Mononuclear cell (primary cell): ENCODE measurements around the gene KIR3DL2. TPM values are rescaled to one million over a fixed set of nuclear protein-coding genes. Genes with fewer than 3 reads are reported as not detected.
"Not testable (repeated sequence)": the region's sequence is repeated elsewhere in the genome, so short reads cannot be mapped to it uniquely, and the experiment has no call there.

Source experiments
- H3K27me3 ChIP-seq: 2 replicates; pipeline ENCODE4 v1.6.0; 2011; ENCODE audit warnings: low read length, control low read depth; ENCODE audit not compliant: insufficient read depth
- H3K4me1 ChIP-seq: 2 replicates; pipeline ENCODE4 v1.5.1; 2011; ENCODE audit warnings: mild to moderate bottlenecking, low read length, control low read depth; ENCODE audit not compliant: insufficient read depth
- H3K4me3 ChIP-seq: 2 replicates; pipeline ENCODE4 v1.5.1; 2011; ENCODE audit warnings: mild to moderate bottlenecking, low read length, moderate library complexity
- H3K9me3 ChIP-seq: 2 replicates; pipeline ENCODE4 v1.5.1; 2011; ENCODE audit warnings: low read depth, mild to moderate bottlenecking, control low read depth, low read length
- total RNA-seq: library from RNA; depleted of rRNA; stranded (reverse); fragments of >200 nt; gene quantifications from one replicate; pipeline ENCODE4 v1.2.3, GENCODE V29; 2012

The KIR3DL2 gene
- total RNA-seq, result 0.84 TPM

- not testable (repeated sequence) for H3K9me3 ChIP-seq, H3K4me3 ChIP-seq, H3K27me3 ChIP-seq, H3K4me1 ChIP-seq
Measured at GRCh38 chr19:54850061-54850640, at the start of gene KIR3DL2. TSS of gene KIR3DL2 (plus strand) at chr19:54850443. CDS start at chr19:54850476, 33 bp downstream.

- H3K27me3 ChIP-seq, result no peaks in the 10 kb centered on the region
- no peak within 1 kb of the TSS for H3K4me3 ChIP-seq
- no peaks in the 10 kb centered on the region for H3K9me3 ChIP-seq
- no peaks in the 10 kb centered on the region for H3K4me1 ChIP-seq
Measured at GRCh38 chr19:54803410-54803809, 46.8 kb upstream of the KIR3DL2 start, which contains the start of gene KIR2DL4. TSS of gene KIR2DL4 (plus strand) at chr19:54803610. CDS start at chr19:54803652, 42 bp downstream.

- no peaks in the 10 kb centered on the region for H3K9me3 ChIP-seq
- H3K4me1 ChIP-seq, result no peaks in the 10 kb centered on the region
- peaks cover 2% of the 10 kb centered on the region for H3K27me3 ChIP-seq
- no peak overlapping the region for H3K4me3 ChIP-seq
Measured at GRCh38 chr19:54804101-54804500, 46.1 kb upstream of the KIR3DL2 start.

- H3K4me1 ChIP-seq, result no peaks in the 10 kb centered on the region
- no peaks in the 10 kb centered on the region for H3K9me3 ChIP-seq
- H3K4me3 ChIP-seq, result no peak overlapping the region
- peaks cover 2% of the 10 kb centered on the region for H3K27me3 ChIP-seq
Measured at GRCh38 chr19:54804571-54804970, 45.7 kb upstream of the KIR3DL2 start.

- no peak overlapping the region for H3K4me3 ChIP-seq
- no peaks in the 10 kb centered on the region for H3K4me1 ChIP-seq
- H3K9me3 ChIP-seq, result no peaks in the 10 kb centered on the region
Measured at GRCh38 chr19:54805665-54806515, 44.4 kb upstream of the KIR3DL2 start.

GRCh38 chr19:54806516-54806838 is 43.8 kb upstream of the KIR3DL2 start:
- Histone ChIP-seq H3K9me3 (no peaks in the 10 kb centered on the region), H3K4me1 (no peaks in the 10 kb centered on the region), H3K4me3 (no peak overlapping the region), H3K27me3 (peaks cover 2% of the 10 kb centered on the region)

More at GRCh38 chr19:54805665-54806515, 44.4 kb upstream of the KIR3DL2 start:
- peaks cover 2% of the 10 kb centered on the region for H3K27me3 ChIP-seq

GRCh38 chr19:54814571-54814970 is 35.7 kb upstream of the KIR3DL2 start:
- not testable (repeated sequence) for H3K9me3 ChIP-seq, H3K4me1 ChIP-seq, H3K27me3 ChIP-seq, H3K4me3 ChIP-seq

GRCh38 chr19:54816251-54816650 is 34.0 kb upstream of the KIR3DL2 start, which contains the start of gene KIR3DL1:
TSS of gene KIR3DL1 (plus strand) at chr19:54816468.
- not testable (repeated sequence) for H3K4me3 ChIP-seq, H3K9me3 ChIP-seq, H3K4me1 ChIP-seq, H3K27me3 ChIP-seq

- Histone ChIP-seq H3K4me1 (no peaks in the 10 kb centered on the region), H3K4me3 (no peak overlapping the region), H3K9me3 (no peaks in the 10 kb centered on the region), H3K27me3 (no peaks in the 10 kb centered on the region)
Measured at GRCh38 chr19:54817670-54818536, 32.3 kb upstream of the KIR3DL2 start.

- H3K4me1 ChIP-seq, result peaks cover 16% of the 10 kb centered on the region
- H3K9me3 ChIP-seq, H3K27me3 ChIP-seq, H3K4me3 ChIP-seq: not testable (repeated sequence)
Measured at GRCh38 chr19:54824416-54824815, 25.8 kb upstream of the KIR3DL2 start.

- peaks cover 16% of the 10 kb centered on the region for H3K4me1 ChIP-seq
- H3K4me3 ChIP-seq, result not testable (repeated sequence)
Measured at GRCh38 chr19:54825326-54825725, 24.9 kb upstream of the KIR3DL2 start.

GRCh38 chr19:54828064-54828463 is 22.2 kb upstream of the KIR3DL2 start:
- not testable (repeated sequence) for H3K9me3 ChIP-seq, H3K27me3 ChIP-seq, H3K4me3 ChIP-seq

More at GRCh38 chr19:54825326-54825725, 24.9 kb upstream of the KIR3DL2 start:
- H3K27me3 ChIP-seq, H3K9me3 ChIP-seq: not testable (repeated sequence)

GRCh38 chr19:54832496-54832895 is 17.7 kb upstream of the KIR3DL2 start, which contains the start of gene KIR2DS4:
TSS of gene KIR2DS4 (plus strand) at chr19:54832676.
- not testable (repeated sequence) for H3K9me3 ChIP-seq, H3K27me3 ChIP-seq, H3K4me3 ChIP-seq, H3K4me1 ChIP-seq

More at GRCh38 chr19:54828064-54828463, 22.2 kb upstream of the KIR3DL2 start:
- H3K4me1 ChIP-seq, result peaks cover 16% of the 10 kb centered on the region

- H3K4me1 ChIP-seq, H3K9me3 ChIP-seq, H3K4me3 ChIP-seq, H3K27me3 ChIP-seq: not testable (repeated sequence)
Measured at GRCh38 chr19:54835126-54835525, 15.1 kb upstream of the KIR3DL2 start.

GRCh38 chr19:54837522-54837921 is 12.7 kb upstream of the KIR3DL2 start:
- not testable (repeated sequence) for H3K27me3 ChIP-seq, H3K9me3 ChIP-seq, H3K4me1 ChIP-seq, H3K4me3 ChIP-seq
